ENCODE results near the gene FBLN1.
"Not testable (repeated sequence)": the region's sequence is repeated elsewhere in the genome, so short reads cannot be mapped to it uniquely, and the experiment has no call there.

- TF ChIP-seq, protein P1, sequence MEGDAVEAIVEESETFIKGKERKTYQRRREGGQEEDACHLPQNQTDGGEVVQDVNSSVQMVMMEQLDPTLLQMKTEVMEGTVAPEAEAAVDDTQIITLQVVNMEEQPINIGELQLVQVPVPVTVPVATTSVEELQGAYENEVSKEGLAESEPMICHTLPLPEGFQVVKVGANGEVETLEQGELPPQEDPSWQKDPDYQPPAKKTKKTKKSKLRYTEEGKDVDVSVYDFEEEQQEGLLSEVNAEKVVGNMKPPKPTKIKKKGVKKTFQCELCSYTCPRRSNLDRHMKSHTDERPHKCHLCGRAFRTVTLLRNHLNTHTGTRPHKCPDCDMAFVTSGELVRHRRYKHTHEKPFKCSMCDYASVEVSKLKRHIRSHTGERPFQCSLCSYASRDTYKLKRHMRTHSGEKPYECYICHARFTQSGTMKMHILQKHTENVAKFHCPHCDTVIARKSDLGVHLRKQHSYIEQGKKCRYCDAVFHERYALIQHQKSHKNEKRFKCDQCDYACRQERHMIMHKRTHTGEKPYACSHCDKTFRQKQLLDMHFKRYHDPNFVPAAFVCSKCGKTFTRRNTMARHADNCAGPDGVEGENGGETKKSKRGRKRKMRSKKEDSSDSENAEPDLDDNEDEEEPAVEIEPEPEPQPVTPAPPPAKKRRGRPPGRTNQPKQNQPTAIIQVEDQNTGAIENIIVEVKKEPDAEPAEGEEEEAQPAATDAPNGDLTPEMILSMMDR (conservative IDR thresholded peaks at IDR 0.05) = not testable (repeated sequence)
- not testable (repeated sequence) for TF ChIP-seq EZH2 (IDR thresholded peaks at IDR 0.05; ENCODE audit: low read depth)
These were observed 8.4 kb upstream of the FBLN1 start for GRCh38 chr22:45494306-45494705.

Data from PC-9 (cell line).